Measurements from ENCODE around the gene SWSAP1. TPM values are rescaled to one million over a fixed set of nuclear protein-coding genes. Genes with fewer than 3 reads are reported as not detected.

SWSAP1 gene
- total and polyA plus RNA-seq, 2 of the 4 experiments (the other 2 are of a cell fraction), result 0.36 to 1.6 TPM

GRCh38 chr19:11379857-11380350, 5.4 kb downstream of the SWSAP1 start:
- dilution Hi-C loops (cut with HindIII; ENCODE audit: low sequenced_read_pairs, unreplicated experiment) (no loop called here), intact Hi-C loops (cut with micrococcal nuclease) (loop anchor here (1.0 to 5.0 kb wide), 3 partner anchors 42 to 103 kb away; no protein-coding TSS in a partner anchor), in situ Hi-C loops (cut with MboI; ENCODE audit: low sequenced_read_pairs) (no loop called here)
- H3K27me3 ChIP-seq (ENCODE audit: control insufficient read depth, insufficient read depth, low read length), result no peaks in the 10 kb centered on the region; the same call in 1 of the 2 replicates
- H3K14ac ChIP-seq (replicated peaks; ENCODE audit: low read depth, low read length), result no peak overlapping the region
- no peak overlapping the region for H3K4me2 ChIP-seq (ENCODE audit: low read depth, low read length)
- DNase-seq (no peak), ATAC-seq (ENCODE audit: low read depth) (no peak)
- H3K9me1 ChIP-seq (ENCODE audit: insufficient read depth, low read length), result peaks cover 29% of the 10 kb centered on the region
- H3K18ac ChIP-seq (ENCODE audit: low read depth, low read length), result no peak overlapping the region
- no TSS peak for BruUV-seq (replicated peaks)
- H4K5ac ChIP-seq (ENCODE audit: low read depth, low read length), result no peak overlapping the region
- H3K56ac ChIP-seq (ENCODE audit: extremely low read depth, insufficient read depth, low read length), result no peak overlapping the region
- no peak overlapping the region for H3K4me3 ChIP-seq (ENCODE audit: insufficient read depth, low read depth, low read length)
- H2BK120ac ChIP-seq (ENCODE audit: low read depth, low read length), result no peak overlapping the region
- no peak overlapping the region for H2BK5ac ChIP-seq (ENCODE audit: low read depth, low read length, poor library complexity, severe bottlenecking)
- H4K91ac ChIP-seq (ENCODE audit: insufficient read depth, low read depth, low read length), result no peak overlapping the region
- peak overlapping the region; percentile 66 for H2AK9ac ChIP-seq (replicated peaks; ENCODE audit: low read depth, low read length, poor library complexity)
- ChIA-PET POLR2A (ENCODE audit: unreplicated experiment) (no interaction called here), CTCF (interaction anchor here (1.5 to 2.9 kb wide), 2 partner anchors 55 to 86 kb away, joined by 5 to 9 read pairs; partner anchors contain the start of genes ODAD3 and PRKCSH)
- H2BK20ac ChIP-seq (ENCODE audit: low read depth, low read length), result no peak overlapping the region
- peak overlapping the region; percentile 66 for H2AK5ac ChIP-seq (ENCODE audit: low read depth, low read length)
- no peak overlapping the region for H3K27ac ChIP-seq (ENCODE audit: insufficient read depth, low read length)
- TF ChIP-seq RAD21 (IDR thresholded peaks at IDR 0.05; ENCODE audit: low read length) (no peak), POLR2A (IDR thresholded peaks at IDR 0.05; ENCODE audit: low read depth, low read length) (no peak), SMC3 (IDR thresholded peaks at IDR 0.05; ENCODE audit: low read depth, low read length) (no peak), RCOR1 (IDR thresholded peaks at IDR 0.05; ENCODE audit: insufficient replicate concordance, low read length) (no peak), FOS (IDR thresholded peaks at IDR 0.05; ENCODE audit: low read depth, low read length) (no peak), MAFK (IDR thresholded peaks at IDR 0.05; ENCODE audit: low read depth, low read length) (no peak), RFX5 (IDR thresholded peaks at IDR 0.05; ENCODE audit: low read depth, low read length) (no peak), CEBPB (IDR thresholded peaks at IDR 0.05; ENCODE audit: low read depth, low read length) (no peak), CHD1 (IDR thresholded peaks at IDR 0.05; ENCODE audit: low read depth, low read length) (no peak), MXI1 (IDR thresholded peaks at IDR 0.05; ENCODE audit: borderline replicate concordance, low read depth, low read length) (no peak), USF2 (IDR thresholded peaks at IDR 0.05; ENCODE audit: low read depth, low read length) (no peak), BHLHE40 (IDR thresholded peaks at IDR 0.05; ENCODE audit: low read depth, low read length) (no peak), MAZ (IDR thresholded peaks at IDR 0.05; ENCODE audit: borderline replicate concordance, low read depth, low read length) (no peak), NFE2L2 (IDR thresholded peaks at IDR 0.05; ENCODE audit: low read depth, low read length) (no peak)
- TF ChIP-seq, protein P1, sequence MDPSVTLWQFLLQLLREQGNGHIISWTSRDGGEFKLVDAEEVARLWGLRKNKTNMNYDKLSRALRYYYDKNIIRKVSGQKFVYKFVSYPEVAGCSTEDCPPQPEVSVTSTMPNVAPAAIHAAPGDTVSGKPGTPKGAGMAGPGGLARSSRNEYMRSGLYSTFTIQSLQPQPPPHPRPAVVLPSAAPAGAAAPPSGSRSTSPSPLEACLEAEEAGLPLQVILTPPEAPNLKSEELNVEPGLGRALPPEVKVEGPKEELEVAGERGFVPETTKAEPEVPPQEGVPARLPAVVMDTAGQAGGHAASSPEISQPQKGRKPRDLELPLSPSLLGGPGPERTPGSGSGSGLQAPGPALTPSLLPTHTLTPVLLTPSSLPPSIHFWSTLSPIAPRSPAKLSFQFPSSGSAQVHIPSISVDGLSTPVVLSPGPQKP (IDR thresholded peaks at IDR 0.05; ENCODE audit: borderline replicate concordance, low read depth, low read length), result no peak
- TF ChIP-seq, protein P2, sequence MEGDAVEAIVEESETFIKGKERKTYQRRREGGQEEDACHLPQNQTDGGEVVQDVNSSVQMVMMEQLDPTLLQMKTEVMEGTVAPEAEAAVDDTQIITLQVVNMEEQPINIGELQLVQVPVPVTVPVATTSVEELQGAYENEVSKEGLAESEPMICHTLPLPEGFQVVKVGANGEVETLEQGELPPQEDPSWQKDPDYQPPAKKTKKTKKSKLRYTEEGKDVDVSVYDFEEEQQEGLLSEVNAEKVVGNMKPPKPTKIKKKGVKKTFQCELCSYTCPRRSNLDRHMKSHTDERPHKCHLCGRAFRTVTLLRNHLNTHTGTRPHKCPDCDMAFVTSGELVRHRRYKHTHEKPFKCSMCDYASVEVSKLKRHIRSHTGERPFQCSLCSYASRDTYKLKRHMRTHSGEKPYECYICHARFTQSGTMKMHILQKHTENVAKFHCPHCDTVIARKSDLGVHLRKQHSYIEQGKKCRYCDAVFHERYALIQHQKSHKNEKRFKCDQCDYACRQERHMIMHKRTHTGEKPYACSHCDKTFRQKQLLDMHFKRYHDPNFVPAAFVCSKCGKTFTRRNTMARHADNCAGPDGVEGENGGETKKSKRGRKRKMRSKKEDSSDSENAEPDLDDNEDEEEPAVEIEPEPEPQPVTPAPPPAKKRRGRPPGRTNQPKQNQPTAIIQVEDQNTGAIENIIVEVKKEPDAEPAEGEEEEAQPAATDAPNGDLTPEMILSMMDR (conservative IDR thresholded peaks at IDR 0.05; ENCODE audit: low read depth, low read length), result no peak
- no peaks in the 10 kb centered on the region for H3K9me3 ChIP-seq (ENCODE audit: control insufficient read depth, insufficient read depth, low read length)
- H3K23ac ChIP-seq (ENCODE audit: low read depth, low read length), result peak overlapping the region; percentile 41; the same call in 1 of the 2 replicates
- 92% methylated on average over 4 of the region's 7 CpGs; no CpG with 5 or more reads in 1 of the 2 experiments for WGBS, 2 experiments (ENCODE audit: extremely low coverage in 2 of 2, insufficient read length in 1 of 2)
- H2BK15ac ChIP-seq (ENCODE audit: low read depth, low read length), result no peak overlapping the region; the same call in 2 of the 3 replicates
- no peak overlapping the region for H3K9ac ChIP-seq (ENCODE audit: low read depth, low read length)
- no peaks in the 10 kb centered on the region for H3K36me3 ChIP-seq (ENCODE audit: control insufficient read depth, insufficient read depth, low read length)
- peak overlapping the region in 1 of 2 experiments; percentile 45; a peak in 1 of 4 replicates for H4K8ac ChIP-seq (ENCODE audit: low read depth in 2 of 2, low read length in 2 of 2)
- H2AFZ ChIP-seq (replicated peaks; ENCODE audit: low read length, poor library complexity), result no peak overlapping the region
- H4K20me1 ChIP-seq (ENCODE audit: insufficient read depth, low read length), result peaks cover 11% of the 10 kb centered on the region; the same call in 1 of the 2 replicates
- peaks cover 27% of the 10 kb centered on the region for H3K4me1 ChIP-seq (ENCODE audit: control insufficient read depth, insufficient read depth, low read length)
- H3K4ac ChIP-seq (ENCODE audit: low read depth, low read length), result peak overlapping the region; percentile 29; the same call in 1 of the 2 replicates
- H3K79me1 ChIP-seq (ENCODE audit: low read depth in 1 of 2, low read length in 2 of 2), result peaks cover 8 to 33% of the 10 kb centered on the region in 2 experiments

All from IMR-90 (cell line).